GM12878 (cell line): ENCODE data around the gene DAB2. TPM values are rescaled to one million over a fixed set of nuclear protein-coding genes. Genes with fewer than 3 reads are reported as not detected.
"Not testable (repeated sequence)": the region's sequence is repeated elsewhere in the genome, so short reads cannot be mapped to it uniquely, and the experiment has no call there.

ENCODE experiments used
- ATAC-seq: fragments of 200-7000 bp; cut with Tn5 transposase; 3 replicates; pipeline ENCODE4 v1.9.1; 2020; ENCODE audit warnings: mild to moderate bottlenecking, moderate library complexity
- BruUV-seq: library from RNA; stranded (reverse); fragments of 400-500 nt; replicated peaks from 2 replicates; lab custom pipeline; 2021; lab: Mats Ljungman, UMichigan
- CTCF ChIA-PET: fragments of 300-600 bp; sonication (Branson Sonifier 250); formaldehyde crosslinking; extraction: SDS; loops from one replicate; lab custom pipeline; 2021; ENCODE audit warnings: inconsistent platforms; lab: Yijun Ruan, JAX
- POLR2A ChIA-PET: fragments of 350-600 bp; formaldehyde crosslinking; extraction: SDS; loops from one replicate; lab custom pipeline; 2021; ENCODE audit warnings: inconsistent platforms; lab: Charles Lee
- RAD21 ChIA-PET: fragments of 300-600 bp; sonication (Branson Sonifier 250); formaldehyde crosslinking; loops from one replicate; lab custom pipeline; 2023; ENCODE audit warnings: antibody characterized with exemption; ENCODE audit not compliant: unreplicated experiment; lab: Charles Lee
- SMC1A ChIA-PET: fragments of 300-600 bp; sonication (Branson Sonifier 250); formaldehyde crosslinking; loops from one replicate; lab custom pipeline; 2023; ENCODE audit not compliant: unreplicated experiment, uncharacterized antibody; lab: Charles Lee
- DNase-seq: peaks from one replicate; pipeline ENCODE4 v3.0.0-alpha.2; 2011; ENCODE audit warnings: low read depth, low spot score
- FAIRE-seq: peaks from 3 replicates; lab custom pipeline; 2011; peaks lifted over from hg19 to GRCh38; lab: Jason Lieb, UNC
- H2AFZ ChIP-seq: 2 replicates; pipeline ENCODE4 v1.6.0; 2011; ENCODE audit warnings: low read depth, low read length, control low read depth; ENCODE audit not compliant: control insufficient read depth
- H3K27ac ChIP-seq: 2 replicates; pipeline ENCODE4 v1.5.1; 2011; ENCODE audit warnings: control low read depth; ENCODE audit not compliant: control insufficient read depth, insufficient read depth
- H3K27me3 ChIP-seq, 2 experiments: replicated peaks in 1 of 2; 2 replicates each; pipeline versions ENCODE4 v1.6.0 to v1.6.1; 2011; ENCODE audit warnings: low read length in 1 of 2; ENCODE audit not compliant: control insufficient read depth in 2 of 2, insufficient read depth in 2 of 2
- H3K36me3 ChIP-seq, 2 experiments: 2 replicates each; pipeline ENCODE4 v1.5.1; 2011; ENCODE audit warnings: low read length in 1 of 2; ENCODE audit not compliant: control insufficient read depth in 2 of 2, insufficient read depth in 2 of 2
- H3K4me1 ChIP-seq: 2 replicates; pipeline ENCODE4 v1.6.1; 2011; ENCODE audit warnings: mild to moderate bottlenecking, low read length, moderate library complexity, mixed read lengths; ENCODE audit not compliant: control insufficient read depth, insufficient read depth
- H3K4me2 ChIP-seq: 2 replicates; pipeline ENCODE4 v1.6.0; 2011; ENCODE audit warnings: control low read depth; ENCODE audit not compliant: control insufficient read depth, insufficient read depth
- H3K4me3 ChIP-seq: fragments of 200-600 bp; sonication (generic); 2 replicates; pipeline ENCODE4 v1.5.1; 2016
- H3K79me2 ChIP-seq: 2 replicates; pipeline ENCODE4 v1.6.0; 2011; ENCODE audit warnings: low read length; ENCODE audit not compliant: control insufficient read depth, insufficient read depth
- H3K9ac ChIP-seq: 2 replicates; pipeline ENCODE4 v1.8.0; 2011; ENCODE audit warnings: low read length, control low read depth, mixed read lengths; ENCODE audit not compliant: control insufficient read depth, insufficient read depth
- H3K9me3 ChIP-seq: replicated peaks from 3 replicates; pipeline ENCODE4 v1.5.1; 2011; ENCODE audit warnings: mild to moderate bottlenecking, low read length; ENCODE audit not compliant: control insufficient read depth, insufficient read depth
- H4K20me1 ChIP-seq: 2 replicates; pipeline ENCODE4 v1.6.0; 2011; ENCODE audit not compliant: control insufficient read depth, insufficient read depth
- BRCA1 ChIP-seq: IDR thresholded peaks from 2 replicates; pipeline ENCODE4 v1.6.1; 2011; ENCODE audit warnings: low read depth, low read length, improper control_type of control experiment
- CBX3 ChIP-seq: fragments of 200-600 bp; sonication (generic); IDR thresholded peaks from 2 replicates; pipeline ENCODE4 v1.6.1; 2016; ENCODE audit warnings: low read depth, borderline replicate concordance
- ELK1 ChIP-seq: IDR thresholded peaks from 2 replicates; pipeline ENCODE4 v1.6.1; 2012; ENCODE audit warnings: low read depth, low read length, improper control_type of control experiment
- HCFC1 ChIP-seq: fragments of 150-350 bp; IDR thresholded peaks from 2 replicates; pipeline ENCODE4 v1.6.1; 2014; ENCODE audit warnings: low read length
- KLF5 ChIP-seq: fragments of 450-650 bp; IDR thresholded peaks from 2 replicates; pipeline ENCODE4 v1.6.1; 2014; ENCODE audit warnings: mild to moderate bottlenecking; ENCODE audit not compliant: partially characterized antibody
- MEF2A ChIP-seq: IDR thresholded peaks from 2 replicates; pipeline ENCODE4 v1.6.1; 2011; ENCODE audit warnings: low read depth, mild to moderate bottlenecking, low read length, moderate library complexity; ENCODE audit not compliant: insufficient read depth
- NBN ChIP-seq: fragments of 450-650 bp; IDR thresholded peaks from 2 replicates; pipeline ENCODE4 v1.6.1; 2016
- NFYB ChIP-seq: IDR thresholded peaks from 2 replicates; pipeline ENCODE4 v1.6.1; 2011; ENCODE audit warnings: low read depth, mild to moderate bottlenecking, low read length, improper control_type of control experiment, moderate library complexity; ENCODE audit not compliant: insufficient read depth
- POU2F2 ChIP-seq: IDR thresholded peaks from 3 replicates; pipeline ENCODE4 v1.6.1; 2011; ENCODE audit warnings: low read depth, mild to moderate bottlenecking, low read length, borderline replicate concordance
- SPI1 ChIP-seq: IDR thresholded peaks from 2 replicates; pipeline ENCODE4 v1.6.1; 2011; ENCODE audit warnings: low read depth, mild to moderate bottlenecking, low read length, moderate library complexity, borderline replicate concordance; ENCODE audit not compliant: insufficient read depth
- USF2 ChIP-seq: IDR thresholded peaks from 2 replicates; pipeline ENCODE4 v1.6.1; 2011; ENCODE audit warnings: low read depth, low read length, improper control_type of control experiment, borderline replicate concordance
- YBX1 ChIP-seq: fragments of 450-650 bp; IDR thresholded peaks from 2 replicates; pipeline ENCODE4 v1.6.1; 2016; ENCODE audit warnings: antibody characterized with exemption
- ZBTB33 ChIP-seq: fragments of 450-650 bp; IDR thresholded peaks from 2 replicates; pipeline ENCODE4 v1.6.1; 2017; ENCODE audit warnings: mild to moderate bottlenecking
- WGBS: methylation state at CpG from one replicate; pipeline ENCODE4 v1.1.6; 2016; ENCODE audit warnings: low lambda C conversion rate; ENCODE audit not compliant: insufficient replicate concordance, insufficient coverage; ENCODE audit errors: missing lambda C conversion rate; 5-methylcytosine and 5-hydroxymethylcytosine counted together
- in situ Hi-C: fragments of 300-500 bp; cut with MboI; formaldehyde crosslinking; loops from 9 replicates; pipeline ENCODE4 v1.14.3; 2018; ENCODE audit warnings: mixed read lengths
- intact Hi-C: fragments of 100-400 bp; cut with micrococcal nuclease; formaldehyde crosslinking; loops from one replicate; pipeline ENCODE4 v1.14.2; 2022; ENCODE audit not compliant: unreplicated experiment
- polyA plus RNA-seq, 11 experiments: library from polyadenylated mRNA; depleted of rRNA in 4 of 11; unstranded in 6 of 11; stranded (reverse) in 5 of 11; fragments of >200 nt; fragmentation: Nextera tagmentation in 4 of 11; fragmentation: Illumina TruSeq in 1 of 11; extraction: Ambion mirVana in 4 of 11; extraction: Trizol in 1 of 11; gene quantifications; 1 replicate in 1 of 11; 2 replicates in 10 of 11; pipeline versions ENCODE4 v1.2.1 to v1.2.3, GENCODE V29; 2011 to 2016; ENCODE audit warnings: inconsistent platforms in 2 of 11, missing spikeins in 2 of 11, low read depth in 1 of 11
- total RNA-seq, 4 experiments: library from RNA; depleted of rRNA in 3 of 4; stranded (reverse); fragments of >200 nt in 3 of 4; fragmentation: Illumina TruSeq in 1 of 4; extraction: Trizol in 1 of 4; gene quantifications; 2 replicates each; pipeline versions ENCODE4 v1.2.1 to v1.2.3, GENCODE V29; 2013 to 2021

Gene DAB2
- total and polyA plus RNA-seq, 10 of the 15 experiments (the other 5 are each of a cell fraction or from before 2014, with no cell fraction given) = 0.05 to 0.23 (median 0.11) TPM; not detected in 7

GRCh38 chr5:39337252-39337915, 87.4 kb downstream of the DAB2 start (continued):
- TF ChIP-seq USF2 (no peak), POU2F2 (no peak)

- RAD21 ChIA-PET, H3K4me1 ChIP-seq, BruUV-seq, H3K9me3 ChIP-seq, H2AFZ ChIP-seq, H3K4me3 ChIP-seq, POLR2A ChIA-PET, intact Hi-C loops, DNase-seq, H4K20me1 ChIP-seq, H3K27ac ChIP-seq, ATAC-seq, FAIRE-seq, H3K79me2 ChIP-seq, SMC1A ChIA-PET, H3K27me3 ChIP-seq, H3K4me2 ChIP-seq, H3K9ac ChIP-seq, in situ Hi-C loops, CTCF ChIA-PET, H3K36me3 ChIP-seq: not testable (repeated sequence)
- WGBS = 84% methylated on average over 16 of the region's 27 CpGs
Measured at GRCh38 chr5:39334296-39334695, 90.5 kb downstream of the DAB2 start.

GRCh38 chr5:39333104-39333503, 91.7 kb downstream of the DAB2 start:
- ChIA-PET SMC1A (no interaction called here), RAD21 (no interaction called here), POLR2A (no interaction called here), CTCF (no interaction called here)
- in situ Hi-C loops = no loop called here
- Histone ChIP-seq H2AFZ (no peak overlapping the region), H3K9me3 (no peaks in the 10 kb centered on the region), H3K79me2 (no peaks in the 10 kb centered on the region), H3K36me3 (no peaks in the 10 kb centered on the region), H3K4me1 (no peaks in the 10 kb centered on the region), H3K9ac (no peak overlapping the region), H3K4me3 (no peak overlapping the region), H3K27me3 (no peaks in the 10 kb centered on the region), H3K27ac (no peak overlapping the region), H4K20me1 (no peaks in the 10 kb centered on the region), H3K4me2 (no peak overlapping the region)
- no peak for FAIRE-seq
- 85% methylated on average over 1 of the region's 1 CpG for WGBS
- intact Hi-C loops = no loop called here
- no TSS peak for BruUV-seq
- ATAC-seq = no peak
- no peak for DNase-seq
- TF ChIP-seq KLF5 (no peak), ZBTB33 (no peak), ELK1 (no peak), SPI1 (no peak), NFYB (no peak), MEF2A (no peak), HCFC1 (no peak), YBX1 (no peak), NBN (no peak), CBX3 (no peak), BRCA1 (no peak)
